Purkinje cell (primary cell): ENCODE results near the gene FAM185A. TPM values are rescaled to one million over a fixed set of nuclear protein-coding genes. Genes with fewer than 3 reads are reported as not detected.

Experiments used
- polyA plus RNA-seq: library from polyadenylated mRNA; unstranded; fragments of >200 nt; fragmentation: Nextera tagmentation; gene quantifications from 2 replicates; pipeline ENCODE4 v1.2.1, GENCODE V29; 2014

FAM185A gene
- 11.2 and 18.1 TPM in 2 replicates for polyA plus RNA-seq

GRCh38 chr7:102748605-102749444 lies at the start of gene FAM185A:
FAM185A (plus strand) TSS chr7:102748999; CDS start chr7:102749208, 209 bp downstream.

Other genes starting within 250 kb of the FAM185A start
- gene RASA4B, start 231.2 kb upstream of the FAM185A start, polyA plus RNA-seq, result 3.0 and 10.8 TPM in 2 replicates
- gene UPK3BL2, start 205.3 kb upstream of the FAM185A start, polyA plus RNA-seq, result not detected in 2 replicates
- 0.35 TPM in 1 of 2 replicates, not detected in the other for gene SPDYE2, start 197.8 kb upstream of the FAM185A start, polyA plus RNA-seq
- gene POLR2J3, start 176.4 kb upstream of the FAM185A start, polyA plus RNA-seq, result 77.5 and 96.1 TPM in 2 replicates
- gene RASA4, start 132.2 kb upstream of the FAM185A start, polyA plus RNA-seq, result 5.0 and 7.4 TPM in 2 replicates
- 4.1 and 10.9 TPM in 2 replicates for gene UPK3BL1, start 106.2 kb upstream of the FAM185A start, polyA plus RNA-seq
- gene SPDYE2B, start 98.7 kb upstream of the FAM185A start, polyA plus RNA-seq, result 0.35 TPM in 1 of 2 replicates, not detected in the other
- gene POLR2J2, start 77.3 kb upstream of the FAM185A start, polyA plus RNA-seq, result 0.27 and 0.56 TPM in 2 replicates
- gene LRRC17, start 164.0 kb downstream of the FAM185A start, polyA plus RNA-seq, result 0.63 and 2.8 TPM in 2 replicates